ENCODE data around the gene SPACA9. TPM values are rescaled to one million over a fixed set of nuclear protein-coding genes. Genes with fewer than 3 reads are reported as not detected.

Gene SPACA9
- total and polyA plus RNA-seq, 2 of the 4 experiments (the other 2 are of a cell fraction) = 0.90 to 4.9 TPM

DNA sequence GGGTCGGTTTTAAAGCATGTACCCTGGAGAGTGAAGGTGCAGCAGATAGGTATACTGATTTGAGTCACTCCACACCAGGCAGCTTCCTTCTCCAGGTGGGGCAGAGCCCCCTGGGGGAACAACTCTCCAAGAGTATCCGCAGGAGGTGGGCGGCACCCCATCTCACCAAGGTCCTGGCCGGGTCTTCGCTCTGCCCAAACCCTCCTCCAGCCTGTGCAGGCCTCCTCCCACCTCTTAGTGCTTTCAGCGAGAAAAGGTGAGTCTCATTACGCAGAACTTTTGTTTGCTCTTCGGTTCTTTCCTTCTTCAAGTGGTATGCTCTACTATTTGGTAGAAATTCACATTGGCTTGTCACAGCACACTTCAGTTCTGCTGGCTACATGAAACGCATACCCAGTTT lies 13.7 kb downstream of the SPACA9 start:
- dilution Hi-C loops (cut with HindIII; ENCODE audit: low sequenced_read_pairs, unreplicated experiment) = no loop called here
- no TSS peak for BruUV-seq (replicated peaks)

More for the DNA sequence above, 13.7 kb downstream of the SPACA9 start:
- Histone ChIP-seq H3K56ac (ENCODE audit: extremely low read depth, insufficient read depth, low read length) (no peak overlapping the region), H3K4ac (ENCODE audit: low read depth, low read length) (no peak overlapping the region), H3K27ac (ENCODE audit: insufficient read depth, low read length) (no peak overlapping the region), H3K18ac (ENCODE audit: low read depth, low read length) (no peak overlapping the region), H3K36me3 (ENCODE audit: control insufficient read depth, insufficient read depth, low read length) (peaks cover 34% of the 10 kb centered on the region), H2AK9ac (replicated peaks; ENCODE audit: low read depth, low read length, poor library complexity) (no peak overlapping the region), H3K4me1 (ENCODE audit: control insufficient read depth, insufficient read depth, low read length) (no peaks in the 10 kb centered on the region), H2BK20ac (ENCODE audit: low read depth, low read length) (no peak overlapping the region), H2BK5ac (ENCODE audit: low read depth, low read length, poor library complexity, severe bottlenecking) (no peak overlapping the region), H3K4me3 (ENCODE audit: insufficient read depth, low read depth, low read length) (no peak overlapping the region), H4K5ac (ENCODE audit: low read depth, low read length) (no peak overlapping the region), H2BK120ac (ENCODE audit: low read depth, low read length) (no peak overlapping the region), H3K14ac (replicated peaks; ENCODE audit: low read depth, low read length) (no peak overlapping the region), H3K23ac (ENCODE audit: low read depth, low read length) (no peak overlapping the region), H3K27me3 (ENCODE audit: control insufficient read depth, insufficient read depth, low read length) (no peaks in the 10 kb centered on the region), H3K9ac (ENCODE audit: low read depth, low read length) (no peak overlapping the region), H3K9me1 (ENCODE audit: insufficient read depth, low read length) (no peaks in the 10 kb centered on the region), H4K8ac (ENCODE audit: low read depth in 2 of 2, low read length in 2 of 2) (no peak overlapping the region), H2AFZ (replicated peaks; ENCODE audit: low read length, poor library complexity) (no peak overlapping the region), H3K9me3 (ENCODE audit: control insufficient read depth, insufficient read depth, low read length) (no peaks in the 10 kb centered on the region), H3K79me1 (ENCODE audit: low read depth in 1 of 2, low read length in 2 of 2) (no peaks in the 10 kb centered on the region), H2BK15ac (ENCODE audit: low read depth, low read length) (no peak overlapping the region), H2AK5ac (ENCODE audit: low read depth, low read length) (no peak overlapping the region), H4K20me1 (ENCODE audit: insufficient read depth, low read length) (0 out of 2 replicates have a peak, but pooled peaks cover 5% of the 10 kb centered on the region), H3K4me2 (ENCODE audit: low read depth, low read length) (no peak overlapping the region), H4K91ac (ENCODE audit: insufficient read depth, low read depth, low read length) (no peak overlapping the region)
- no peak for DNase-seq
- CTCF ChIA-PET = no interaction called here
- POLR2A ChIA-PET (ENCODE audit: unreplicated experiment) = no interaction called here
- intact Hi-C loops (cut with micrococcal nuclease) (no loop called here), in situ Hi-C loops (cut with MboI; ENCODE audit: low sequenced_read_pairs) (no loop called here)
- WGBS, 2 experiments (ENCODE audit: extremely low coverage in 2 of 2, insufficient read length in 1 of 2) = 90% methylated on average over 2 of the region's 9 CpGs; no CpG with 5 or more reads in 1 of the 2 experiments
- no peak for ATAC-seq (ENCODE audit: low read depth)
- no peak for TF ChIP-seq MAFK (IDR thresholded peaks at IDR 0.05; ENCODE audit: low read depth, low read length)
- TF ChIP-seq CHD1 (IDR thresholded peaks at IDR 0.05; ENCODE audit: low read depth, low read length) = no peak
- TF ChIP-seq, protein P1, sequence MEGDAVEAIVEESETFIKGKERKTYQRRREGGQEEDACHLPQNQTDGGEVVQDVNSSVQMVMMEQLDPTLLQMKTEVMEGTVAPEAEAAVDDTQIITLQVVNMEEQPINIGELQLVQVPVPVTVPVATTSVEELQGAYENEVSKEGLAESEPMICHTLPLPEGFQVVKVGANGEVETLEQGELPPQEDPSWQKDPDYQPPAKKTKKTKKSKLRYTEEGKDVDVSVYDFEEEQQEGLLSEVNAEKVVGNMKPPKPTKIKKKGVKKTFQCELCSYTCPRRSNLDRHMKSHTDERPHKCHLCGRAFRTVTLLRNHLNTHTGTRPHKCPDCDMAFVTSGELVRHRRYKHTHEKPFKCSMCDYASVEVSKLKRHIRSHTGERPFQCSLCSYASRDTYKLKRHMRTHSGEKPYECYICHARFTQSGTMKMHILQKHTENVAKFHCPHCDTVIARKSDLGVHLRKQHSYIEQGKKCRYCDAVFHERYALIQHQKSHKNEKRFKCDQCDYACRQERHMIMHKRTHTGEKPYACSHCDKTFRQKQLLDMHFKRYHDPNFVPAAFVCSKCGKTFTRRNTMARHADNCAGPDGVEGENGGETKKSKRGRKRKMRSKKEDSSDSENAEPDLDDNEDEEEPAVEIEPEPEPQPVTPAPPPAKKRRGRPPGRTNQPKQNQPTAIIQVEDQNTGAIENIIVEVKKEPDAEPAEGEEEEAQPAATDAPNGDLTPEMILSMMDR (conservative IDR thresholded peaks at IDR 0.05; ENCODE audit: low read depth, low read length) = no peak
- no peak for TF ChIP-seq NFE2L2 (IDR thresholded peaks at IDR 0.05; ENCODE audit: low read depth, low read length)
- no peak for TF ChIP-seq BHLHE40 (IDR thresholded peaks at IDR 0.05; ENCODE audit: low read depth, low read length)
- TF ChIP-seq POLR2A (IDR thresholded peaks at IDR 0.05; ENCODE audit: low read depth, low read length) = no peak
- no peak for TF ChIP-seq MXI1 (IDR thresholded peaks at IDR 0.05; ENCODE audit: borderline replicate concordance, low read depth, low read length)
- TF ChIP-seq RCOR1 (IDR thresholded peaks at IDR 0.05; ENCODE audit: insufficient replicate concordance, low read length) = no peak
- TF ChIP-seq, protein P2, sequence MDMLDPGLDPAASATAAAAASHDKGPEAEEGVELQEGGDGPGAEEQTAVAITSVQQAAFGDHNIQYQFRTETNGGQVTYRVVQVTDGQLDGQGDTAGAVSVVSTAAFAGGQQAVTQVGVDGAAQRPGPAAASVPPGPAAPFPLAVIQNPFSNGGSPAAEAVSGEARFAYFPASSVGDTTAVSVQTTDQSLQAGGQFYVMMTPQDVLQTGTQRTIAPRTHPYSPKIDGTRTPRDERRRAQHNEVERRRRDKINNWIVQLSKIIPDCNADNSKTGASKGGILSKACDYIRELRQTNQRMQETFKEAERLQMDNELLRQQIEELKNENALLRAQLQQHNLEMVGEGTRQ (IDR thresholded peaks at IDR 0.05; ENCODE audit: low read depth, low read length) = no peak
- no peak for TF ChIP-seq RAD21 (IDR thresholded peaks at IDR 0.05; ENCODE audit: low read length)
- no peak for TF ChIP-seq FOS (IDR thresholded peaks at IDR 0.05; ENCODE audit: low read depth, low read length)
- no peak for TF ChIP-seq SMC3 (IDR thresholded peaks at IDR 0.05; ENCODE audit: low read depth, low read length)
- TF ChIP-seq RFX5 (IDR thresholded peaks at IDR 0.05; ENCODE audit: low read depth, low read length) = no peak
- no peak for TF ChIP-seq CEBPB (IDR thresholded peaks at IDR 0.05; ENCODE audit: low read depth, low read length)
- no peak for TF ChIP-seq MAZ (IDR thresholded peaks at IDR 0.05; ENCODE audit: borderline replicate concordance, low read depth, low read length)
- TF ChIP-seq, protein P3, sequence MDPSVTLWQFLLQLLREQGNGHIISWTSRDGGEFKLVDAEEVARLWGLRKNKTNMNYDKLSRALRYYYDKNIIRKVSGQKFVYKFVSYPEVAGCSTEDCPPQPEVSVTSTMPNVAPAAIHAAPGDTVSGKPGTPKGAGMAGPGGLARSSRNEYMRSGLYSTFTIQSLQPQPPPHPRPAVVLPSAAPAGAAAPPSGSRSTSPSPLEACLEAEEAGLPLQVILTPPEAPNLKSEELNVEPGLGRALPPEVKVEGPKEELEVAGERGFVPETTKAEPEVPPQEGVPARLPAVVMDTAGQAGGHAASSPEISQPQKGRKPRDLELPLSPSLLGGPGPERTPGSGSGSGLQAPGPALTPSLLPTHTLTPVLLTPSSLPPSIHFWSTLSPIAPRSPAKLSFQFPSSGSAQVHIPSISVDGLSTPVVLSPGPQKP (IDR thresholded peaks at IDR 0.05; ENCODE audit: borderline replicate concordance, low read depth, low read length) = no peak
